Measurements from ENCODE around the gene DMRTA1.
"Not testable (repeated sequence)": the region's sequence is repeated elsewhere in the genome, so short reads cannot be mapped to it uniquely, and the experiment has no call there.

Gene DMRTA1, protein sequence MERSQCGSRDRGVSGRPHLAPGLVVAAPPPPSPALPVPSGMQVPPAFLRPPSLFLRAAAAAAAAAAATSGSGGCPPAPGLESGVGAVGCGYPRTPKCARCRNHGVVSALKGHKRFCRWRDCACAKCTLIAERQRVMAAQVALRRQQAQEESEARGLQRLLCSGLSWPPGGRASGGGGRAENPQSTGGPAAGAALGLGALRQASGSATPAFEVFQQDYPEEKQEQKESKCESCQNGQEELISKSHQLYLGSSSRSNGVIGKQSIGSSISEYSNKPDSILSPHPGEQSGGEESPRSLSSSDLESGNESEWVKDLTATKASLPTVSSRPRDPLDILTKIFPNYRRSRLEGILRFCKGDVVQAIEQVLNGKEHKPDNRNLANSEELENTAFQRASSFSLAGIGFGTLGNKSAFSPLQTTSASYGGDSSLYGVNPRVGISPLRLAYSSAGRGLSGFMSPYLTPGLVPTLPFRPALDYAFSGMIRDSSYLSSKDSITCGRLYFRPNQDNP

DNA sequence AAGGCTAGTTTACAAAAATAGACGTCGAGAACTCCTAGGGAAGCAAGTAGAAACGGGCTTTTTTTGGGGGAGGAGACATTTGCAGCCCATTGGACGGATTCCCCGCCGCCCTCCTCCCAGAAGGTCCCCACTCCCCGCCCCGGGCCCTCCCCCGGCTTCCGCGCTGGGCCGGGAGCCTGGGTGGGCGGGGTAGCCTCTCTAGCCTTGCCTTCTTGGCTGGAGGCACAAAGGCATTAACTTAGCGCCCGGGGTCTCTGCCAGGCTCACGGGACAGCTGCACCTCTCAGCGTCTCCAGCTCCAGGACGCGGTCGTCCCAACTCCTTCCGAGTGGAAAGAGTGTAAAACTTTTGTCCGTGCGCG, at the start of gene DMRTA1:
DMRTA1 (plus strand) TSS at position 236 of the 361 bp plus-strand sequence. CDS start 242 bp downstream, outside the sequence.
- DNase-seq (ENCODE audit: low read depth in 2 of 2), result no peak

DNA sequence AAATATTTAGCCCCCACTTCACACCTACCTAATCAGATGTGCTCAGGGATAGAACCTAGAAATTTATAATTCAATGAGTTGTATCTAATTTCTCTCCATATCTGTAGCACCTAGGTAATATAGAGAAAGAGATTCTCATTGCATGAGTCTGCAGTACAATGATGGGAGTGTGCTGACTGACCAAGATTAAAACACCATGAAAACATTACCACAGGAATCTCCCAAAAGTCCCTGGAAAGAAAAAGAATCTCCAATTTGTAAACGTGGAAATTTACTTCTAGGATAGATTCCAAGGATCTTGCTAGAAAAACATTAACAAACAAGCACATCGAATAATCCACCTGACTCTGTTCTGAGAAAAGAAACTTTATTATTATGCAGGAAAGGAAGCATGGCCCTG, 45.0 kb upstream of the DMRTA1 start:
- no peak for DNase-seq (ENCODE audit: low read depth in 2 of 2)

DNA sequence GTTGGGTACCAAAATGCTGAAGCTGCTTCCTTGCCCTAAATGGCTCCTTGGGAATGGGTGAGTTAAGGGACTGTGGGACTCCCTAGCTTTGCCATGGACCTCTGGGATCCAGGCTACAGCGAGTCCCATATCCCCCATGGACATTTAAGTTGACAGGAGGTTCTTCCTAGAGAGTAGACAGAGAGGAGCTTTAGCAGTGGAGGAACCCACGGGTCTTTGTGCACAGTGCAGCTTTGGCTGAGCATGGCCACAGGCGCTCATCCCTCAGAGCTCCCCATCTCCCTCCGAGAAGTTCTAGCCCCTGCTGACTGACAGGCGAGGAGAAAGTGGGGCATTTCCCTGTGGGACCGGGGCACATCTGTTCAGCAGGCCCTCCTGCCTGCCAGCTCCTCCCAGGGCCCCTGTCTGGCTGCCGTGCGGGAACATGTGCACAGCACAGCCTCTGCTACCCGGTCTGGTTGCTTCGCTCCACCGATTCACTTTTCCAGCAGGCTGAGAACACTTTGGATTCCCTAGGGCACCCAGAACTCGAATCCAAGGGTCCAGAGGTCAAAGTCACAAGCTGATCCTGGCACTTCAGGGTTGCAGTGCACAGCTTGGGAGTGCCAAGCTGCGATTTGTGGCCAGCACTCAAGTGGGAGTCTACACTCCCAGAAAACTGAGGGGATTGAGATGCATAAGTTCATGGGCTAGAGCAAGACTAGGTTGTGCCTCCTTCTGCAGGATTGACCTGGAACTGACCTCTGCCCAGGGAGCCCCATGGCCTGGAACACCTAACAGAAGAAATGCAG, 40.6 kb upstream of the DMRTA1 start:
- no peak for DNase-seq (ENCODE audit: low read depth in 2 of 2)

DNA sequence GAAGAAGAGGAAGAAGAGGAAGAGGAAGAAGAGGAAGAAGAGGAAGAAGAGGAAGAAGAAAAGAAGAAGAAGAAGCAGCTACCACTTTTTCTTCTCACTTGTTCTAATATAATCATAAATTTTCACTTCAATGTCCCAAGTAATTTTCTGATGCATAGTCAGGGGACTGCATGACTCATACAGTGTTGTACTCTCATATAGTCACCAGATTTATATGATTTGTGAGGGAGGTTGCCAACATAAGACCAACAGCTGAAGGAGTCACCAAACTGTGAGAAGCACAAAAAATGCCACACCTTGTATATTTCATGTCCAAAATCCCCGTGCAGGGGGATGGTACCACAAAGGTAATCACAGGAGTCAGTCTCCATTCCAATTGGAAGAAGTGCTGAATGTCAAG, 32.7 kb upstream of the DMRTA1 start:
- DNase-seq (ENCODE audit: low read depth in 2 of 2), result no peak

DNA sequence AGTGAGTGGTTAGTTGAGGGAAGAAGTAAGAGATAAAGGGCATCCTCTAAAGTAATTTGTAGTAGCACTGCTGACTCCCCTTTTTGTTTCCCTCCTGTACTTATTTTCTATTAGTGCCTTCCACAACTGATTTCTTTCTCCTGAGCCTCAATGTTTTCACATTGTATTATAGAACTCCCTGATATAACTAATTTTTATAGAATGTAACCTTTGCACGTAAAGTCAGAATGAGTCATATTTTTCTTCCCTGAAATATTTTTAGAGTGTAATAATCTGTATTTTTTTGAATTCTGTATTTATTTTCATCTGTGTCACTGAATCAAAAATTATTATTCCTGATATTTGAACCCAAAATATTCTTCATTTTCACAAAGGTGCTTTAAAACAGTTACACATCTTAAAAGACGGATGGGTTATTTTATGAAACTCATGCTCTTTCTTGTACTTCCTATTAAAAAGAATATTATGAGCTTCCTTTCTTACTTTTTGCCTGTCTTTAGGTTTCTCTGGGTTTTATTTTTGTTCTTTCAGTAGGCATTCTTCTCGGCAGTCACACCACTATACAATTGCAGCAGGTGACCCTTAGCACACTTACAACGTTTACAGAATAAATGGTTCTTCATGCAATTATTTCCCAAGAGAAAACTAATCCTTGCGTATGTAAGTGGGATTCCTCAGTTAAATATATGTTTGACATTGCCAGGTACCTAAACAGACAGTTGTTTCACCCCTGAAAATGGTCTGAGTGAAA, 30.5 kb upstream of the DMRTA1 start:
- DNase-seq (ENCODE audit: low read depth in 2 of 2), result no peak

DNA sequence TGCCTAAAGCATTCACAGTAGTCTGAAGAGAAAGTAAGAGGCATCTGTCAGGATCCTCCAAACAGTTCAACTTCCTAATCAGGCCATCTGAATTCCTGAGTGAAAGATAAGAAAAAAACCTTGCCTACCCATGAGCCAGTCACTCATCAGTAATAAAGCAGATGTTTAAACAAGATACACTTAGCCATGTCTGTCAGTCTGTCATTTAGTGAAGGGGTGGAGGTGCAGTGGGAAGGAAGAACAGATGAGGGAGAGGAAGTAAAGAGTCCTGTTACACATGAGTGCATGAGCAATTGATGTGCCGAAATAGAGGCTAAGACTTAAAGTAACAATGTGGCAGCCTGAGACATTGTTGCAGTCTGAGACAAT, 29.9 kb upstream of the DMRTA1 start:
- no peak for DNase-seq (ENCODE audit: low read depth in 2 of 2)

DNA sequence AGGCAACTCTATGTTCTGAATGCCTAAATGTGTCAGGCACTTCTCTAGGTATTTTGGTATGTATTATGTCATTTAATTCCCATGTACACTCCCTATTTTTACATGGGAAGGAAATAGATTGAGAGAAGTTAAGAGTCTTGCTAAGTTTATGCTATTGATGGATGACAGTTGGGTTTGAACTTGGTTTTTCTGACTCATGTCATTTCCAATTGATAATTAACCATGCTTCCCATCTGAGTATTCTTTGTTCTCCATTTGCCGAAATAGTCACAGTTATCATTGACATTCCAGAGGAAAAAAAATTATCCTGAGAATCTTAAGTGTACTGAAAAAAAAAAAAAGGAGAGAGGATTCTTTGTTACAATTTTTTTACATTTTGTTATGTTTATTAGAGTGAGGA, 23.1 kb upstream of the DMRTA1 start:
- no peak for DNase-seq (ENCODE audit: low read depth in 2 of 2)

DNA sequence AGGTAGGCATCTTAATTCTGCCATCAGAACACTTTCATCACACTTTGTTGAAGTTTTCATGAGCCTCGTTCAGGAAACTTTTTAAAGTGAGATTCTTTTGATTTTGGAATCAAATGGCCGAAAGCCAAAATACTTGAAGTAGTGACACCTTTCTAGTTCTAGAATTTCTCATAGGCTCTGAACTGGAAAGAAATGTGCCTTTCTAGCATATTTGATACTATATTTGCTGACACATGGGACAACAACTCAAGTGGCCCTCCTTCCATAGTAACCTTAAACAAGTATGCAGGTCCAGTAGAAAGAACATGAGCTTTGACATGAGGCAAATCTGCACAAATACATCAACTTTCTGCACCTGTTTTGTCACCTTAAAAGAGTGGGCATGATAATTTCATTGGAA, 22.0 kb upstream of the DMRTA1 start:
- DNase-seq (ENCODE audit: low read depth in 2 of 2), result no peak

DNA sequence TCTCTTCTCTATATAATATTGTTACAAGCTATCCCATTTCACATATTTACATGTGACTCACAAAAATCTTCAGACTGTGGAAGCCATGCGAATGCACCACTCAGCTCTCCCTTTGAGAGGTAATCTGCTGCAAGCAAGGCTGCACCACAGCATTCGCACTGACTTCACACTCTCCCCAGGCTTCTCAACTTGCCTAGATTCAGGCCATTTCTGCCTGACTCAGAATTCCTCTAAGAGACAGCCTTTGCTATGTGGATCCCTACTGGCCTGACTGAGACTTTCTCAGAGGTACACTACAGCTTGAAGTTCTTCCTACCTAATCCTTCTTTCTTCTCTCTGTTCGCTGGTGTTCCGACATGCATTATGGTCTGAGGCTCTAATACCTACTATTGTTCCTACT, 21.1 kb upstream of the DMRTA1 start:
- DNase-seq (ENCODE audit: low read depth in 2 of 2), result no peak

DNA sequence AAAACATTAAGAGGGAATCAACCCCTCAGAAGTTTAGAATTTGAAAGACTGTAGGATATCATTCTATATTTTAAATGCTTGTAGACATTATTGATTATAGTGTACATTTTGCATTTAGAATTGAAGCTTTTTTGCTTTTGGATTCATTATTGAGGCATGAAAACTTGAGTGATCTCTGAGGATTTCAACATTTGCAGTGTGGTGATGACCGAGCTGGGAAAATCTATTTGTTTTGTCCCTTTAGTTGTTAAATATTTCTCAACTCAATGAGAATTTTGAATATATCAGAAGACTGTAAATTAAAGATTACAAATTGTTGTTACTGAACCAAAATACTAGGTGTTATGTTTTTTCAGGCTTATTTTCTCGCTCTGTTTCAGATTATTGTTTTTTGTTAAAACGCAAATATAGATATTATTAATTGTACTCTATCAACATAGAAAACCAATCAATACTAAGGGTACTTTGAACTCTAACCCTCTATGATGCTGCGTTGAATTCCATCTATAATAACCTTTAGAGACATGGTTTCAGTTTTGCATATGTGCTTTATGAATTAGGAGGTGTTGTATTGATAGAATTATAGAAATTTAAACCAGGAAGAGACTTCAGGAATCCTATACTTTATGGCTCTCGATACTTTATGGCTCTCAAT, 19.3 kb upstream of the DMRTA1 start:
- no peak for DNase-seq (ENCODE audit: low read depth in 2 of 2)

DNA sequence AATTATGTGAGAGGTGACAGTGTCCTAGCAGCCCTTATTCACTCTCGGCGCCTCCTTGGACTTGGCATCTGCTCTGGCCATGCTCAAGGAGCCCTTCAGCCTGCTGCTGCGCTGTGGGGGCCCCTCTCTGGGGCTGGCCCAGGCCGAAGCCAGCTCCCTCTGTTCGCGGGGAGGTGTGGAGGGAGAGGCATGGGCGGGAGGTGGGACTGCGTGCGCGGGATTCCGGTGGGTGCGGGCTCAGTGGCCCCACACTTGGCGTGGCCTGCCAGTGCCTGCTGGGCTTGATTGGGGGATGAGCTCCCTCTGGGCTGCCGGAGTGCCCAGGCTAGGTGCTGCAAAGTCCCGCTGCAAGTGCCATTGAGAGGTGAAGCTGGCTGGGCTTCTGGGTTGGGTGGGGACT, 12.9 kb upstream of the DMRTA1 start:
- DNase-seq (ENCODE audit: low read depth in 2 of 2), result no peak

DNA sequence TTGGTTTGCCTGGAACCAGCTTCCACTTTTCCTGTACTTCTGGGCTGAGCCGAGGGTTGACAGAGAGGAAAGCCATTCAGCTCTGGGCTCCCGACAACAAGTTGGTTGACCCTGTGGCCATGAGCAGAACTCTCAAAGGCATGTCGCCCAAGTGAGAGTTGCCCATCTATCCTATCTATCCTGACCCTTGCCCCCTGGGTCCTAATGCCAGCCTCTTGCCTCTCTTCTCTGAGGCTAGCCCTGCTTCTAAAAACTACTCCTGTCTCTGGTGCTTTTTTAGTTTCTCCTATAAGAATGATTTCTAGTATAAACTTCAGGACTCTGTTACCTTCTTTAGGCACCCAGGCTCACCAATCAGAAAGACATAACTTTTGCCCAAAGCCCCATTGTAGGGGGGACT, 11.4 kb upstream of the DMRTA1 start:
- DNase-seq (ENCODE audit: low read depth in 2 of 2), result not testable (repeated sequence)

DNA sequence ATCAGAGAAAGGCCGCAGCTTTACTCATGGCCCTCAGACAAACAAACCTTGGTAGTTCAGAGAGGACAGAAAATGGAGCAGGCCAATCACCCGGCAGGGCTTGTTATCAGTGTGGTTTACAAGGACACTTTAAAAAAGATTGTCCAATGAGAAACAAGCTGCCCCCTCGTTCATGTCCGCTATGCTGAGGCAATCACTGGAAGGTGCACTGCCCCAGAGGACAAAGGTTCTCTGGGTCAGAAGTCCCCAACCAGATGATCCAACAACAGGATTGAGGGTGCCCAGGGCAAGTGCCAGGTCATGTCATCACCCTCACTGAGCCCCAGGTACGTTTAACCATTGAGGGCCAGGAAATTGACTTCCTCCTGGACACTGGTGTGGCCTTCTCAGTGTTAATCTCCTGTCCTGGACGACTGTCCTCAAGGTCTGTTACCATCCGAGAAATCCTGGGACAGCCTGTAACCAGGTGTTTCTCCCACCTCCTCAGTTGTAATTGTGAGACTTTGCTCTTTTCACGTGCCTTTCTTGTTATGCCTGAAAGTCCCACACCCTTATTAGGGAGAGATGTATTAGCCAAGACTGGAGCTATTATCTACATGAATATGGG, 9.1 kb upstream of the DMRTA1 start:
- DNase-seq (ENCODE audit: low read depth in 2 of 2), result not testable (repeated sequence)

DNA sequence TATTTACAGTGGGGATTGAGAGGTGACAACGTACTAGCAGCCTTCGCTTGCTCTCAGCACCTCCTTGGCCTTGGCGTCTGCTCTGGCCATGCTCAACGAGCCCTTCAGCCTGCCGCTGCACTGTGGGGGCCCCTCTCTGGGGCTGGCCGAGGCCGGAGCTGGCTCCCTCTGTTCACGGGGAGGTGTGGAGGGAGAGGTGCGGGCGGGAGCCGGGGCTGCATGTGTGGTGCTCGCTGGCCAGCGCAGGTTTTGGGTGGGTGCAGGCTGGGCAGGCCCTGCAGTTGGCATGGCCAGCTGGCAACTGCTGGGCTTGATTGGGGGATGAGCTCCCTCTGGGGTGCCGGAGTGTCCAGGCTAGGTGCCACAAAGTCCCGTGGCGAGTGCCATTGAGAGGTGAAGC, 5.8 kb upstream of the DMRTA1 start:
- no peak for DNase-seq (ENCODE audit: low read depth in 2 of 2)

DNA sequence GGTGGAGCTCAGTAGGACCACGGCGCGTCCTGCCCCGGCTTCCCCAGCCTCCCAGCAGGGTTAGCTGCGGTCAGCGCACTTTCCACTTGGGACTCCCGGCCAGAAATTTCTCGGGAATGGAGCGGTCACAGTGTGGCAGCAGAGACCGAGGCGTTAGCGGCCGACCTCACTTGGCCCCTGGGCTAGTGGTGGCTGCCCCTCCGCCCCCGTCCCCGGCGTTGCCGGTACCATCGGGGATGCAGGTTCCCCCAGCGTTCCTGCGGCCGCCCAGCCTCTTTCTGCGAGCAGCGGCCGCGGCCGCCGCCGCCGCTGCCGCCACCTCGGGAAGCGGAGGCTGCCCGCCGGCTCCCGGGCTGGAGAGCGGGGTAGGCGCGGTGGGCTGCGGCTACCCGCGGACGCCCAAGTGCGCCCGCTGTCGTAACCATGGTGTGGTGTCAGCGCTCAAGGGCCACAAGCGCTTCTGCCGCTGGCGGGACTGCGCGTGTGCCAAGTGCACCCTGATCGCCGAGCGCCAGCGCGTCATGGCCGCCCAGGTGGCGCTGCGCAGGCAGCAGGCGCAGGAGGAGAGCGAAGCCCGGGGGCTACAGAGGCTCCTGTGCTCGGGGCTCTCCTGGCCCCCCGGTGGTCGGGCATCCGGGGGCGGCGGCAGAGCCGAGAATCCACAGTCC, 460 bp downstream of the DMRTA1 start:
- DNase-seq (ENCODE audit: low read depth in 2 of 2), result no peak

DNA sequence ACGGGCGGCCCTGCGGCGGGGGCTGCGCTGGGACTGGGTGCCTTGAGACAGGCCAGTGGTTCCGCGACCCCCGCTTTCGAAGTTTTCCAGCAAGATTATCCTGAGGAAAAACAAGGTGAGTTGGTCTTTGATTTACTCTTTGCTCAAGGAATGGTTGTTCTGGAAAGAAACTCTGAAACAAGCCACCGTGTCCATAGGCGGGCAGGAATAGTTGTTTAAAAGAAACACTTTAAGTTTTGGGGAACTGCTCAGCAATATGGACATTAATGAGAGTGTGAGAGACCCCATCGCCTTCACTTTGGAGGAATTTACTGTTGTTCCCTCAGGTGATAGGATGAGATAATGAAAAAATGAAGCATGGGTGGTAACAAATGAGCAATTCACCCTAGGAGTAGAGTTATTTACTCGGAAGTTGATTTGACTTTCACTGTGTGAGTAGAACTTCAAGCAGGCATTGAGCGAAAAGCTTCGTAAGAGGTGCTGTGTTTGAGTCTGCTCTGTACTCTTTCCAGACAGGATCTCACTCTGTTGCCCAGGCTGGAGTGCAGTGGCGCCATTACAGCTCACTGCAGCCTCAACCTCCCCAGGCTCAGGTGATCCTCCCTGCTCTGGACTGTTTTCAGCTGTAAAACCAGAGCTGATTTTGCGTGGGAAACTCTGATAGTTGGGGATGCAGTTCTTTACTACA, 1.1 kb downstream of the DMRTA1 start:
- no peak for DNase-seq (ENCODE audit: low read depth in 2 of 2)

DNA sequence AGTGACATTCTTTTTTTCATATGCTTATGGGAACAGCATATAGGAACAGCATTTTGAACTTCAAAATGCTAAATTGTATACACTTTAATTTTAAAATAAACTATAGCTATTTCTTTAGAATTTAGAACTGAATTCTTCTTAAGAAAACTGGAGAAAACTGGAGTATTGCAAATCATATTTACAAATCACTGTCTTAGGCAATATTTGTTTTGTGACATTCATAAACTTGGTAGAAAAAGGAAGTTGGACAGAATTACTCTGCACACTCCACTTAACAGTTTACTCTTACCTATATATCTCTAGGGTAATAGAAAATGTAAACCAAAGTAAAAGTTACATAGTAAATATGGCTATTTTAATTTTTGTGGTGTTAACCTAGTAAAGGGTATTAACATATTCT, 3.1 kb downstream of the DMRTA1 start:
- no peak for DNase-seq (ENCODE audit: low read depth in 2 of 2)

DNA sequence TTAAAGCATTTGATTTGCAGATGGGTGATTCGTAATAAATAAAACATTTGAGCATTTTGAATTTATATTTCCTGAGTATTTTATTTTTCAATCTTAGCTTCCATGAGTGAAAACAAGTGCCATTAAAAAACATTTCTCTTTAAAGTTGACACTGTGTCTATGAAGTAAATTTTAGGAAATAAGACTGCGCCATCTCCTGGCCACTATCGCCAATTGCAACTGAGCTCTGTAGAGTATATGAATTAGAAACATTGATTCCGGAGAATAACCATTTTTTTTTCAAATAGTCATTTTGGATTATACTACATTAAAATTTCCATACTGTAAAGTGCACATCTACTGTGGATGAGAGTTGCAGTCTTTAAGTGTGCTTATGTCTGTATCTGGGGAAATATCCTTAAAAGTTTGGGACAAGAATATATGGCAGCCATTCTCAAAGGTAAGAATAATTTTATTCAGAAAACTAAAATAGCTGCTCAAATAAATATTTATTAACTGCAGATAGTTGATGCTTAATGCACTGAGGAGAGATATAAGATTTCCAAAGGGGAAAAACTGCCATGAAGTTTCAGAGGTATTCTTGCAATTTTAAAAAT, 5.9 kb downstream of the DMRTA1 start:
- DNase-seq (ENCODE audit: low read depth in 2 of 2), result no peak

DNA sequence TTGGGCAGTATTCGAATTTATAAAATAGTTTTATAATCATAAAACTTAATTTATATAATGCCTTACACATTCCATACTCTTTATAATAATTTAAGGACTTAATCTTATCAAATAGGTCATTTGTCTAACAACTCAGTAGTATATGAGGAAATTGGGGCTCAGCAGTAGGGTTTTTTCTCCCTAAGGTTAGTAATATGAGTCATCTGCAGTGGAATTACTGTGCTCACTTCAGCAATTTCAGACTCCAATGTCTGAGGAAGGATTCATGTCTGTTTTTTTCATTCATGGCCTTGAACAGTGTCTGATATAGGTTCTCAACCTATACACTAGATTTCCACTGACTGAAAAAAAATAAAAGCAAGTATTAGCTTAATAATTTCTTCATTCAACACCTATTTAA, 7.4 kb downstream of the DMRTA1 start:
- no peak for DNase-seq (ENCODE audit: low read depth in 2 of 2)

DNA sequence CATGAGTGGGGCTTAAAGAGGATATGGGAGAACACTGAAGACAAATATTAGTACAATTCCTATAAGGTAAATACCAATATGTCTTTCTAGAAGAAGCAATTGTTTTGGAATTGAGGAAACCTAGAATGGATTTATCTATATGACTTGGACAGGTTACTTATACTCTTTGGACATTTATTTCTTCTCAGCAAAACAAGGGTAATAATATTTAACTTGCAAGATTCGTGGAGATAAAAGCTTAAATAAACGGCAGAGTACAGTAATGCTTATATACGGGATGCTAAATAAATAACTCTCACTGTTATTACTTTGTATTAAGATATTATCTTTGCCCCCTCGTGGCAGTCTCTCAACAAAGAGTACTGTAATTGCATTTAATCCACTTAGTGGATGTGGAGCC, 8.6 kb downstream of the DMRTA1 start:
- no peak for DNase-seq (ENCODE audit: low read depth in 2 of 2)

Measured in stimulated activated CD8-positive, alpha-beta memory T cell treated with anti-CD3 and anti-CD28 coated beads, Interleukin-7, amount 100 ng/mL, for 1 hour (primary cell).